ENCODE results near the gene CHD8.
"Not testable (repeated sequence)": the region's sequence is repeated elsewhere in the genome, so short reads cannot be mapped to it uniquely, and the experiment has no call there.

The CHD8 gene, protein sequence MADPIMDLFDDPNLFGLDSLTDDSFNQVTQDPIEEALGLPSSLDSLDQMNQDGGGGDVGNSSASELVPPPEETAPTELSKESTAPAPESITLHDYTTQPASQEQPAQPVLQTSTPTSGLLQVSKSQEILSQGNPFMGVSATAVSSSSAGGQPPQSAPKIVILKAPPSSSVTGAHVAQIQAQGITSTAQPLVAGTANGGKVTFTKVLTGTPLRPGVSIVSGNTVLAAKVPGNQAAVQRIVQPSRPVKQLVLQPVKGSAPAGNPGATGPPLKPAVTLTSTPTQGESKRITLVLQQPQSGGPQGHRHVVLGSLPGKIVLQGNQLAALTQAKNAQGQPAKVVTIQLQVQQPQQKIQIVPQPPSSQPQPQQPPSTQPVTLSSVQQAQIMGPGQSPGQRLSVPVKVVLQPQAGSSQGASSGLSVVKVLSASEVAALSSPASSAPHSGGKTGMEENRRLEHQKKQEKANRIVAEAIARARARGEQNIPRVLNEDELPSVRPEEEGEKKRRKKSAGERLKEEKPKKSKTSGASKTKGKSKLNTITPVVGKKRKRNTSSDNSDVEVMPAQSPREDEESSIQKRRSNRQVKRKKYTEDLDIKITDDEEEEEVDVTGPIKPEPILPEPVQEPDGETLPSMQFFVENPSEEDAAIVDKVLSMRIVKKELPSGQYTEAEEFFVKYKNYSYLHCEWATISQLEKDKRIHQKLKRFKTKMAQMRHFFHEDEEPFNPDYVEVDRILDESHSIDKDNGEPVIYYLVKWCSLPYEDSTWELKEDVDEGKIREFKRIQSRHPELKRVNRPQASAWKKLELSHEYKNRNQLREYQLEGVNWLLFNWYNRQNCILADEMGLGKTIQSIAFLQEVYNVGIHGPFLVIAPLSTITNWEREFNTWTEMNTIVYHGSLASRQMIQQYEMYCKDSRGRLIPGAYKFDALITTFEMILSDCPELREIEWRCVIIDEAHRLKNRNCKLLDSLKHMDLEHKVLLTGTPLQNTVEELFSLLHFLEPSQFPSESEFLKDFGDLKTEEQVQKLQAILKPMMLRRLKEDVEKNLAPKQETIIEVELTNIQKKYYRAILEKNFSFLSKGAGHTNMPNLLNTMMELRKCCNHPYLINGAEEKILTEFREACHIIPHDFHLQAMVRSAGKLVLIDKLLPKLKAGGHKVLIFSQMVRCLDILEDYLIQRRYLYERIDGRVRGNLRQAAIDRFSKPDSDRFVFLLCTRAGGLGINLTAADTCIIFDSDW (N-terminal part only)

DNA sequence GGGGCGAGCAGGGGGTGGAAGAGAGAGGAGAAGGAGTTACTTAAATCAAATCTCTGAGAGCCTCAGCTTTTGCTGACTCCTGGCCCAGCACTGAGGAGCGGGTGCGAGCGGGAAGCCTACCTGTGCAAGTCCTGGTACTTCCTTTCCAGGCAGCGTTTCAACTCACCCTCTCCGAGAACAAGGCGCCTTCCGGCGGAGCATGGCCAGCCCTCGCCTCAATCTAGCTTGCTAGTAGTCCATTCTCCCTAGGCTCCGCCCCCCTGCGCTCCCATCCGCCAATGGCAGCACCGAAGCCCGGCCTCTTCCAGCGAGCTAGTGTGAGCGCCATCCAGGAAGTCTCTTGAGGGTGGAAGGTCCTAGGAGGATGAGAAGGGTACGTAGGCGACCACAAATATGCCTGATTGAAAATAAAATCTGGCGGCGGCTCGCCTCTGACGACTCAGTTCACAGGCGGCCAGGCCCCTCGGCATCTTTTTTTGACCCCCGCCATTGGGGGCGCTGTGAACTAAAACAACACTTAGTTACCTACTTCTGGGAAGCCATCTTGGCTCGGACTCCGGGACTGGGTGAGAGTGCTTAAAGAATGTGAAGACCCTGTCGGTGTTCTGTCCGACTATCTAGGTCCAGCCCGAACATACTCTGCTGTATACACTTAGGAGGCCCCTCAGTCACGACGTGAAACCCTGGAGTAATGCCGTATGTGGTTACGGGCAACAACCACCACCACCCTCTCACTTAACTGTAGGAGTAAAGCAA, at the start of gene CHD8:
CHD8 (minus strand) TSS at position 212 of the 756 bp plus-strand sequence. CDS start 24,480 bp downstream, outside the sequence.
- DNase-seq (ENCODE audit: low spot score): peak; percentile 97

GRCh38 chr14:21505012-21505553, 49.2 kb upstream of the CHD8 start:
- no peak for DNase-seq (ENCODE audit: low spot score)

GRCh38 chr14:21503376-21503775, 47.5 kb upstream of the CHD8 start:
- no peak for DNase-seq (ENCODE audit: low spot score)

DNA sequence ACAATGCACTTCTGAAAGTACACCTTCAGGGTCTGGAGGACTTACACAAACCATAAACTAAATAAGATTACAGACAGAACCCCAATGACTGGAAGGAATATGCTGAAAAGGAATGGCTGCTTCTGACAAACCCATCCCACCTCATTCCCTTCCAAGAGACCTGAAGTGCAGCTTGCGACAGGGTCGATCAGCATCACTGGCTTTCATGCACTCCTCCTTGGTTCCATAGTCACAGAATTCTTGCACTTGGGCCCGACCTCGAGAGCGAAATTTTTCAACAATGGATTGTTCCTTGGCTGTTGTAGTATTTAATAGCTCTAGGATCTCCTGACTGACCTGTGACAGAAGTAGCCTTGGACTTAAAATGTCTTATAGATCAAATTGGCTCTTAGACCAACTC, 45.6 kb upstream of the CHD8 start:
- DNase-seq (ENCODE audit: low spot score): no peak

DNA sequence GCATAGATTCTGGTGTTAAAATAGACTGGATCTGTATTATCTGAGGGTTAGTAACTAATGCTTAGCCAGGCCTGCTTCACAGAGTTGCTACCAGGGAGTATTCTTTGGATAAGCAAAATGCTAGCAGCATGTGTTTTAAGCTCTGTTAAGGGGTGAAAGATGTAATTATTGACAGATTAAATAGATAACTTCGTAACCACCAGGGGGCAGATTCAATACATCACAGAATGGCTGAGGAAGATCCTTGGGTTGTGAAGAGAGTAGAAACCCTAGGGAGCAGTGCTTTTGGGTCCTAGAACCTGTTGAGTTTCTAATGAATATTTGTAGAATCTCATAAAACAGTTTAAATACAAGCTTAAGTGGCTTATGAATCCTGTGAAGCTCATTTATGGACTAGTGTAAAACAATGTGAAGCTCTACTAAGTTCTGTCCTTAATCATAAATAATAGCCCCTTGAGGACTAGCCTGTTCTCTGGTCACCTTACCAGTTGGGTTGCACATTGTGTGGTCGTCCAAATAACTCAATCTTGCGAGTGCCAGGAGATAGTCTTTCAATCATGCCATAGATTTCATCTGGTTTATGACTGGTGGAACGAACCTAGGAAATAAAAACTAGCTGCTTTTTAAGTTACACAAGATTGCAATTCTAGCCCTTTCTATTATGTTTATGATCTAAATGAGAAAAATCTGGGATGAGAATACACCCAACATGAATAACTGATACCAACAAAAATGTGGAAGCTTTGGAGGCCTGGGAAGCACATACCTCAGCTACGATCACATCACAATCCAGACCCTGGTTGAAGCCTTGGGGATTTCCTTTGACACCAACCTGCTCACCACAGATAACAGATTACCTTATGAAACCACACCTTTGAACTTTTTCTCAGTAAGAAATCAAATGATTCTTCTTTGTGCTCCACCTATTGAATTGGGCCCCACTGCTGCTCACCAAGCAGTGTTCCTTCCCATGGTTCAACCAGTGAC, 42.9 kb upstream of the CHD8 start:
- DNase-seq (ENCODE audit: low spot score): peak; percentile 28

- DNase-seq (ENCODE audit: low spot score): no peak
These were observed 40.5 kb upstream of the CHD8 start for GRCh38 chr14:21496453-21496852.

DNA sequence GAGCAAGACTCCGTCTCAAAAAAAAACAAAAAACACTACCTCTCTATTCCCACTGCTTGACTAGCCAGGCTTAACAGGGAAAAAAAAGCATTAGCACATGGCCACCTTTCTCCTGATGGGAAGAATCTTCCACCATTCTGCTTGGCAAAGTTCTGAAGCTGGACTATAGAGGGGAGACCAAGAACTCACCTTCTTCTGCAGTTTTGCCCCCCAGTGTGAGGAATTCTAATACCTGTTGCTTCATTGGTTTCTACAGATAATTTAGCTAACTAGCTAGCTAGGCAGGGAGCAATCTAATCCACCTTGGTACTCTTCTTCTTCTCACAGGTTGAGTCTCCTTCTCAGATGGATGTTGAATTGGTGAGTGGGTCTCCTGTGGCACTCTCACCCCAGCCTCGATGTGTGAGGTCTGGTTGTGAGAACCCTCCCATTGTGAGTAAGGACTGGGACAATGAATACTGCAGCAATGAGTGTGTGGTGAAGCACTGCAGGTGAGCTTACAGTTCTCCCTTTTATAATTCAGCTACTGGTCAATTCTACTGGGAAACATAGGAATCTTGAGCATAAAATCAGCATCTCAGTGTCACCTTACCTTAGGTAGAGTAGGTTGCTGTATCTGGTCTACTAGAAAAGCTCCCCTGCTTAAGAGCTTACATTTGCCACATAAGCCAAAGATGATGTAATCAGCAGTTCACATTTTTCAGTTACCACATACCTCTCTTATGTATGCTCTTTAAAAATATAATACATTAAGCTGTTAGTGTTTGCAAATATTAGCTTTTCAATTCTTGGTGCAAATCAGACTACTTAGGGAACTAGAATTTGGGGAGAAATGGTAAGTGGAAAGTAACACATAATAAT, 39.2 kb upstream of the CHD8 start:
- DNase-seq (ENCODE audit: low spot score): no peak

DNA sequence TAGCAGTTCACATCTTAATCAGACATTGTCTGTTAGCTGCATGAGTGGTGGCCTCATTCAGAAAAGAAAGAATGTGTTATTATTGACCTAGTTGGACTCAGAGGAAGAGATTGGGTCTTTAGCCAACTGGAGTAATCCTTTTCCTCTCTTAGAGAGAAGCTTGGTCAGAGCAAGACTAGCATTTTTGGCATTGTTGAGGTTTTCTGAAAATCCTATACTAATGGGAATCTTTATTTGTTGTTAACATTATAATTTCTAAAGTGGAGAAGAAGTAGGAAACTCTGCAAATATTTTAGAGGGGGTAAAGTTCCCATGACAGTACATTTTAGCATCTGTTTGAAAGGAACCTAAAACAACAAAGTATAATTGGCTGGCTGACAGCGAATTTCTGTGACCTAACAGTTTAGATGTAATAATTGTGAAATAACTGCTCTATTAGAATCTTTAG, 30.7 kb upstream of the CHD8 start:
- DNase-seq (ENCODE audit: low spot score): peak; percentile 53

- DNase-seq (ENCODE audit: low spot score): peak; percentile 94
These were observed 21.2 kb upstream of the CHD8 start, which contains the start of the genes RAB2B and TOX4 for GRCh38 chr14:21476925-21477681. Gene RAB2B (minus strand): TSS chr14:21476959. CDS start chr14:21476872, 87 bp downstream. Gene TOX4 (plus strand): TSS chr14:21477195. CDS start chr14:21477279, 84 bp downstream.

DNA sequence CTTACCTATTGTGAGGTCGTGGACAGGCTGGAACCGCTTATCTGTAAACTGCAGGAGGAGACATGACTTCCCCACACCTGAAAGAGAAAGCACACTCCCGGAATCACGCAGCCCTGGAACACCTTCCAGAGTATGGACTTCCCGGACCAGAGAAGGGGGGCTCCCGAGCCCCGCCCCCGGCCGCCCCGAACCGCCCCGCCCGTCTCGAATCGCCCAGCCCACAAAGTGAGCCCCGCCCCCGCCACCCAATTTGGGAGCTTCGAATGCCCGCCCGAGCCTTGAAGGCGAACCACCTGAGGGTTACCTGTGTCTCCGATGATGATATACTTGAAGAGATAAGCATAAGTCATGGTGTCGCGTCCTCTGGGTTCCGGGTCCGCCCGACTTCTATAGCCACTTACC, 20.6 kb upstream of the CHD8 start:
- peak; percentile 77 for DNase-seq (ENCODE audit: low spot score)

DNA sequence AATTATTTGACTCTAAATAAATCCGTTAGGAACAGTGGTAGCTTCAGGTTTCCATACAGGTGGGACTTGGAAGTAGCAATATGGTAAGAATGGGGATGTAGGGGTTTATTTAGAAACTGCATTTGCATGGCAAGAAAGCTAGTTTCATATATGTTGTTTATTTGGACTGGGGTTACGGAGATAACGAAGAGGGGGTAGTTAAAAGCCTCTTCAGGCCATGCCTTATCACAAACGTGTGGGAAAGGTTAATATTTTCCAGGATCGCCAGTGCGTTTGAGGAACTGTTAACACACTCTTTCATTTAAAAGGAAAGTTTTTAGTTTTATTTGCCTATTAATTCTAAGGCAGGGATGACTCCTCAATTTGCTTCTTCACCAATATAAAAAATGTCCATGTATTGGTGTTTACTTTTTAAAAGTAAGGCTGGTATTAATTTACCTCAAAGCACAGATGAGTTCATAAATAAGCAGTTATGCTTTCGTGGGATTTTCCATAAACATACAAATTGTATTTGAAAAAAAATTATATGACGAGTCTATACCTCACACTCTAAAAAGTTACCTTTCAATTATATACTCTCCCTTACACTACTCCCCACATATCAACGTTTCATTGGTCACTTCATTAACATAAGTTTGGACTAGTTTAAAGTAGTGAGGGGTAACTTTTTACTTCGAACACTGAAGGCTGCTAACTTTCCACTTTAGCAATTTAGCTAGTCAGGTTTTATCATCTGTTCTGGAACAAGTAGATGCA, 20.0 kb upstream of the CHD8 start:
- no peak for DNase-seq (ENCODE audit: low spot score)

DNA sequence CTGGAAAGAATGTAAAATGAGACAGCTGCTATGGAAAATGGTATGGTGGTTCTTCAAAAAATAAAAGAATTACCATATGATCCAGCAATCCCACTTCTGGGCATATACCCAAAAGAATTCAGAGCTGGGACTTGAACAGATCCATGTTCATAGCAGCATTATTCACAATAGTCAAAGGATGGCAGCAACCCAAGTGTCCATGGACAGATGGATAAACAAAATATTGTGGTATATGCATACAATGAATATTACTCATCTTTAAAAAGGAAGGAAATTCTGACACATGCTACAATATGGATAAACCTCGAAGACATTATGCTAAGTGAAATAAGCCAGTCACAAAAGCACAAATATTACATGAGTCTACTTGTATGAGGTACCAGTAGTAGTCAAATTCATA, 11.7 kb upstream of the CHD8 start:
- no peak for DNase-seq (ENCODE audit: low spot score)

DNA sequence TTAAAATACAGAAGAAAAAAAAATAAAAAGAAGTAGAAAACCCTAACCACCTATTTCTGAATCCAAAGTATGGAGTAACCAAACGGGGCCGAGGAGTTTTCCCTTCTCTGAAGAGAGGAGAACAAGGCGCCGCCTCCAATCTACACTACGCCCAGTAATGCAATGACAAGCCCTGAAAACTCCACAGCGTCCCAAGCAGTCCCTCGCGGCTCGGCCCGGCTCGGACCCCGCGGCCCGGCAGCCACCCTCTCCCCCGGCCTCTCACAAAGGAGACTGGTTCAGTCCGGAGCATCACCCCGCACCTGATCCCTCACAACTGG, 371 bp downstream of the CHD8 start:
- no peak for DNase-seq (ENCODE audit: low spot score)

GRCh38 chr14:21454843-21455544, 929 bp downstream of the CHD8 start:
- DNase-seq (ENCODE audit: low spot score): no peak

DNA sequence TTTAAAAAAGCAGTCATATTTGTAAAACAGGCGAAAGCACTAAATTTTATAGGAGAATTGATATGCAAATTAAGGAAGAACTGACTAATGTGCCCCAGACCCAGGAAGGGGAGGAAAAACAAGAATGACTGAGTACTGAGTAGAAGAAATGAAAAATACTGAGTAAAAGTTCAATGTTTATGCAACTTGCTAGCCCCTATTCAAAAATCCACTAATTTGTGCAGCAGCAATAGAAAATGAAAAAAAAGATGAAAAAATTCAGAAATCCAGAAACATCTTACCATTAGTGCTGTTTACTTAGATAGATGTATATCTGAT, 6.1 kb downstream of the CHD8 start:
- no peak for DNase-seq (ENCODE audit: low spot score)

DNA sequence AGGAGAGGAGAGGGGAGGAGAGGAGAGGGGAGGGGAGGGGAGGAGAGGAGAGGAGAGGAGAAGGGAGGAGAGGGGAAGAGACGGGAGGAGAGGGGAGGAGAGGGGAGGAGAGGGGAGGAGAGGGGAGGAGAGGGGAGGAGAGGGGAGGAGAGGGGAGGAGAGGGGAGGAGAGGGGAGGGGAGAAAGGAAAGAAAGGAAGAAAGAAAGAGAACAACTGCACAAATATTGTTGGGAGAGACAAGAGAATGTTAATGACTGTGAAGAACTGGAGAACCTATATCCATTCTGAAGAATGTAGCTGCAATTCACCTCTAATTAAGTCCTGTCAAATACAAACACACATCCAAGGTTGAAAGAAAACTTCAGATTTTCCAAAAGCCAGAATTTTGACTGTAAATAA, 13.3 kb downstream of the CHD8 start:
- not testable (repeated sequence) for DNase-seq (ENCODE audit: low spot score)

- no peak for DNase-seq (ENCODE audit: low spot score)
These were observed 15.1 kb downstream of the CHD8 start for GRCh38 chr14:21440859-21441258.

Data from AG08396 (cell line).